ENCODE measurements around the gene HNRNPF. TPM values are rescaled to one million over a fixed set of nuclear protein-coding genes. Genes with fewer than 3 reads are reported as not detected.

The HNRNPF gene
- total and polyA plus RNA-seq, 2 donors (not counting 3 experiments of a cell fraction or from before 2014, with no cell fraction given), result 144 to 230 TPM

DNA sequence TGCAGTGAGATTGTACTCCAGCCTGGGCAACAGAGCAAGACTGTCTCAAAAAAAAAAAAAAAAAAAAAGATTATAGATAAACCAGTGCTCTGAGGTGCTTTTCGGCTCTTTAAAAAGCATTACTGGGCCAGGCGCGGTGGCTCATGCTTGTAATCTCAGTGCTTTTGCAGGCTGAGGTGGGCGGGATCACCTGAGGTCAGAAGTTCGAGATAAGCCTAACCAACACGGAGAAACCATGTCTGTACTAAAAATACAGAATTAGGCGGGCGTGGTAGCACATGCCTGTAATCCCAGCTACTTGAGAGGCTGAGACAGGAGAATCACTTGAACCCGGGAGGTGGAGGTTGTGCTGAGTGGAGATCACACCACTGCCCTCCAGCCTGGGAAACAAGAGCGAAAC is 6.6 kb upstream of the HNRNPF start:
- no peak overlapping the region for H3K4me2 ChIP-seq (ENCODE audit: insufficient read depth, low read length)
- H2AFZ ChIP-seq (ENCODE audit: low read depth, low read length), result no peak overlapping the region
- H3K9me3 ChIP-seq (replicated peaks; ENCODE audit: control insufficient read depth, insufficient read depth, low read length), result no peaks in the 10 kb centered on the region
- CTCF ChIA-PET, result no interaction called here
- no peaks in the 10 kb centered on the region for H3K9me1 ChIP-seq (replicated peaks; ENCODE audit: control insufficient read depth, extremely low read depth, insufficient read depth, low read length)
- H3K27ac ChIP-seq (ENCODE audit: insufficient read depth, low read depth, low read length), result no peak overlapping the region
- H3K36me3 ChIP-seq (ENCODE audit: control insufficient read depth in 2 of 2, extremely low read depth in 1 of 2, insufficient read depth in 2 of 2, low read length in 2 of 2), result no peaks in the 10 kb centered on the region
- dilution Hi-C loops (cut with MboI; ENCODE audit: extremely low pct_ligation_motif_present, low sequenced_read_pairs), result no loop called here
- POLR2A ChIA-PET, result no interaction called here
- H3K27me3 ChIP-seq (ENCODE audit: control insufficient read depth in 2 of 2, insufficient read depth in 2 of 2, low read length in 2 of 2), result no peaks in the 10 kb centered on the region
- no TSS peak for BruUV-seq (replicated peaks)
- H3K79me2 ChIP-seq (ENCODE audit: control insufficient read depth, insufficient read depth, low read length), result no peaks in the 10 kb centered on the region
- no peak overlapping the region for H3K4me3 ChIP-seq (replicated peaks in 1 of 3; ENCODE audit: insufficient read depth in 1 of 3, low read depth in 1 of 3, low read length in 3 of 3)
- no peak overlapping the region for H3K9ac ChIP-seq (replicated peaks; ENCODE audit: extremely low read depth, insufficient read depth, low read length)
- no peaks in the 10 kb centered on the region for H4K20me1 ChIP-seq (replicated peaks; ENCODE audit: control insufficient read depth, extremely low read depth, insufficient read depth, low read length)
- DNase-seq (ENCODE audit: low read depth, low spot score) (no peak), FAIRE-seq (no peak)
- H3K4me1 ChIP-seq (ENCODE audit: control insufficient read depth, extremely low read depth, insufficient read depth, low read length), result peaks cover 10% of the 10 kb centered on the region
- intact Hi-C loops (cut with micrococcal nuclease), result no loop called here
- TF ChIP-seq MYC (IDR thresholded peaks at IDR 0.05; ENCODE audit: low read depth, low read length) (no peak), GATA2 (IDR thresholded peaks at IDR 0.05; ENCODE audit: insufficient read depth, insufficient read length, low read depth, low read length) (no peak), POLR2A (IDR thresholded peaks at IDR 0.05; ENCODE audit: low read depth, low read length) (no peak), FOS (IDR thresholded peaks at IDR 0.05; ENCODE audit: borderline replicate concordance, insufficient read depth, low read length) (no peak), EZH2 (IDR thresholded peaks at IDR 0.05; ENCODE audit: borderline replicate concordance, low read depth, low read length, severe bottlenecking) (no peak), POLR2AphosphoS5 (IDR thresholded peaks at IDR 0.05; ENCODE audit: insufficient read depth, low read depth, low read length) (no peak), JUN (IDR thresholded peaks at IDR 0.05; ENCODE audit: borderline replicate concordance, insufficient read depth, insufficient read length, low read depth) (no peak)
- TF ChIP-seq, protein P1, sequence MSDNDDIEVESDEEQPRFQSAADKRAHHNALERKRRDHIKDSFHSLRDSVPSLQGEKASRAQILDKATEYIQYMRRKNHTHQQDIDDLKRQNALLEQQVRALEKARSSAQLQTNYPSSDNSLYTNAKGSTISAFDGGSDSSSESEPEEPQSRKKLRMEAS (IDR thresholded peaks at IDR 0.05; ENCODE audit: insufficient read depth, insufficient read length), result no peak
- TF ChIP-seq, protein P2, sequence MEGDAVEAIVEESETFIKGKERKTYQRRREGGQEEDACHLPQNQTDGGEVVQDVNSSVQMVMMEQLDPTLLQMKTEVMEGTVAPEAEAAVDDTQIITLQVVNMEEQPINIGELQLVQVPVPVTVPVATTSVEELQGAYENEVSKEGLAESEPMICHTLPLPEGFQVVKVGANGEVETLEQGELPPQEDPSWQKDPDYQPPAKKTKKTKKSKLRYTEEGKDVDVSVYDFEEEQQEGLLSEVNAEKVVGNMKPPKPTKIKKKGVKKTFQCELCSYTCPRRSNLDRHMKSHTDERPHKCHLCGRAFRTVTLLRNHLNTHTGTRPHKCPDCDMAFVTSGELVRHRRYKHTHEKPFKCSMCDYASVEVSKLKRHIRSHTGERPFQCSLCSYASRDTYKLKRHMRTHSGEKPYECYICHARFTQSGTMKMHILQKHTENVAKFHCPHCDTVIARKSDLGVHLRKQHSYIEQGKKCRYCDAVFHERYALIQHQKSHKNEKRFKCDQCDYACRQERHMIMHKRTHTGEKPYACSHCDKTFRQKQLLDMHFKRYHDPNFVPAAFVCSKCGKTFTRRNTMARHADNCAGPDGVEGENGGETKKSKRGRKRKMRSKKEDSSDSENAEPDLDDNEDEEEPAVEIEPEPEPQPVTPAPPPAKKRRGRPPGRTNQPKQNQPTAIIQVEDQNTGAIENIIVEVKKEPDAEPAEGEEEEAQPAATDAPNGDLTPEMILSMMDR (IDR thresholded peaks at IDR 0.05; ENCODE audit: extremely low read depth in 1 of 2, insufficient read depth in 1 of 2, low read depth in 1 of 2, low read length in 2 of 2), result no peak
